NCI-H82 (cell line): ENCODE data around the gene SNX19.

Experiments used
- DNase-seq: peaks from one replicate; lab custom pipeline; 2025; lab: John Stamatoyannopoulos, UW

The SNX19 gene

DNA sequence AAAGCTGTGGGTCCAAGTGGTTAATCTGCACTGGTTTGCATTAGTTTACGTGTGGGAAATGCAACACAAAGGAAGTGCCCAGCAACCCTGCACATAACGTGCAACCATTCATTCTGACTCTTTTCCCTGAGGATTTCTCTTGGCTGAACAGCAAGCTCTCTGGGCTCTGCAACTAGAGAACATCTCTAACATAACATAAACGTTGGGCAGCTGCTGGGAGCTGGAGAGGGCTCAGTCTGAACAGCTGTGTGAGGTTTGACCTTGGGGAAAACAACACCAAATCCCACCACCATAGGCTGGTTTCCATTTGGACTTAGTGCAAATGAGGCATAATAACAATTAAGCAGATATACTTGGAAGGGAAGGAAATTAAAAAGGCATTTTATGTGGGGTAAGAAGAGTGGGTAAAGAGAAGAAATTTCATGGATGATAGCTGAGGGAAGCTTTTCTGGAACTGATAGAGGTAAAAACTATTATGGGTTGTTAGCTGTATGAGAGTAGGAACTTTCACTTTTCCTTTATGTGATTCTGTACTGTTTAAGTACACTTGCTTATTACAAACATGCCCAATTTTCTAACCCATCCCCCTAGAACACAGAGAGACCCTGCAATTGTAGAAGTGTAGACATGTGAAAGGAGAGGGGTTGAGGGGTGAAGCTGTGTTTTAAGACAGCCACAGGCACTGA, 76.2 kb downstream of the SNX19 start:
- no peak for DNase-seq

DNA sequence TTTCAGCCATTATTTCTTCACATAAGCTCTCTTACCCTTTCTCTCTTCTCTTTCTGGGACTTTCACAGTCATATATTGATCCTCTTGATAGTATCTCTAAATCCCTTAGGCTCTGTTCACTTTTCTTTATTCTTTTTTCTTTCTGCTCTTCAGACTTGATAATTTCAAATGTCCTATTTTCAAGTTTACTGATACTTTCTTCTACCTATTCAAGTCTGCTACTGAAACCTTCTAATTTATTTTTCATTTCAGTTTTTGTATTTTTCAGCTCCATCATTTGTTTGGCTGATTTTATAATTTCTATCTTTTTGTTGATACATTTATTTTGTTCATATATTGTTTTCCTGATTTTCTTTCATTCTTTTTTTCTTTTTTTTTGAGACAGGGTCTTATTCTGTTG, 79.1 kb downstream of the SNX19 start:
- no peak for DNase-seq

DNA sequence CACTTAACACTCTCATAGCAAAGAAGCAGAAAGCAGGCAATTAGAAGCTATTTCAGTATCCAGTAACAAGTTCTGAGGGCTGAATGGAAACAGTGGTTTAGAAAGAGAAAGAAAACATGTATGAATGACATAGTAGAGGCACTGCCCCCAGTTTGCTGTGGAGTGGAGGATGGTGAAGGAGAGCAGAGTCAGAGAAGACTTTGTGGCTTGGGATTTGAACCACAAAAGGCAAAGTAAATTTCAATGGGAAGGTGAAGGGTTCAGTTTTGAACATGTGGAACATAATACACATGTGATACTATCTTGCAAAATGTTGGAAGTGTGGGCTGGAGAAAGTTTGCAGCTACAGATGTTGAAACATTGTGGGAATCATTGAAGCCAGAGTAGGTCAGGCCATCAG, 81.4 kb downstream of the SNX19 start:
- no peak for DNase-seq

DNA sequence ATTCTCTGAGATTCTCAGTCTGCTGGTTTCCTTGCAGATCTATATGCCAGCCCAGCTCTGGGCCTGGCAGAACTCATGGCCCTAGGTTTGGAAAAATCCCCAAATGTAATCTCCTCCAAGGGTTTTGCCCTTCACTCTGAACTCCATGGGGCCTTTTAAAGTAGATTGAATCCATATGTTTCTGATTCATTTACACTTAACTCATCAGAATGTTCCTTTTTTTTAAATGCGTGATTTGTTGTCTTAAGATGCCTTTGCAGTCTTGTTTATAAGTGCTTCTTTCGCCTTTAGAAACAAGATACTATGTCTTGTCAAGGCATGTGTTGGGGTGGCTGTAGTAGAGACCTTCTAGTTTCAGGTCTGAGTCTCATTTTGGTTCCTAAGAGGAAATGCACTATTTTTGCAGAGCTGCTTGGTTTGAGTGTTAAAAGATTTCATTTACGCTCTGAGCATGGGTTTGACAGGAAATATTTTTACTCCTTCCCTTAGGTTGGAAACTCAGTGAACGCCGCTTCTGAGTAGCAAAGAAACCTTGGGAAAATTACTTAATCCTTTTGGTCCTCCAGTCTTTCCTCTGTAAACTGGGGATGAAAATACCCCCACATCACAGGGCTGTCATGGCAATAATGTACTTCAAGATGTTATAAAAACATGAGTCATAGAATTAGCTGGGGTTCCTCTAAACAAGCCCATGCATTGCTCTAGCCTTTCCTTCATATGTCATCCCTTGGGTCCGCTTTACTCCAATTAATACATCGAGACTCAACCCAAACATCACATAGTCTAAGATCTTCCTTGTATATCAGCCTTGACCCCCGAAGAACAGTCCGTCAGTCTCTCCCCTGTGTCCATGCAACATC, 83.5 kb downstream of the SNX19 start:
- DNase-seq, result no peak

DNA sequence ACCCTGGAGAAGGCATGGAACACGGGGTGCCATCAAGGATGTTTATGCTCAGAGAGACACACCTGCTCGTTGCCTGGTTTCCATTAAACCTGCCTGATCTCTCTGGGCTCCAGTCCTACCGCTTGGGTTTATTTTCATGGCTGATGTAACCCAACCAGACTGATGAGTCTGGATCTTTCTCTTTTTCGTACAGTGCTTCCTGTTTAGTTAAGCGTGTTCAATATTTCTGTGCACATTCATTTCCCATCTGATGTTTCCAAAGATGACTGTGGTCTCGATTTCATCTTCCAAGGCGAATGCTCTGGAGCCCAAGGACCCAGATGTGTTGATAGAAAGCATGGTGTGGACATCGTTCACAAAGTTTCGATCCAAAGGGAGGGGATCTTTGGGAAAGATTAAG, 84.3 kb downstream of the SNX19 start:
- no peak for DNase-seq

DNA sequence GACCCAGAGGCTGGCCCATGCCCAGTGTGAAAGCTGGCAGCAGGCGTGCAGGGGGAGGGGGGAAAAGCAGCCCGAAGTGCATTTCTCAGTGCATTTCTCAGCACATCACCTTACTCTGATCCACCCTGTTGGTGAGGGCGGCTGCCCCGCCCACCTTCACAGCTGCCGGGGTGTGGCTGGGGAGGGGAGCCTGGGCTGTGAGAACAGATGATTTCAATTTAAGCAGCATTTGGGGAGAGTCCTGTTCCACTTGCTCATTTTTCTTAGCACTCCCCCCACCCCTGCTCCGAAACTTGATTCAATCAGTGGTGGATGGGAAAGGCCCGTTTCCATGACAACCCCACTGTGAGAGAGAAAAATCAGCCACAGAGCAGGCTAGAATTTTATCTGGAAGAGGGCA, 84.8 kb downstream of the SNX19 start:
- DNase-seq, result peak; percentile 44

DNA sequence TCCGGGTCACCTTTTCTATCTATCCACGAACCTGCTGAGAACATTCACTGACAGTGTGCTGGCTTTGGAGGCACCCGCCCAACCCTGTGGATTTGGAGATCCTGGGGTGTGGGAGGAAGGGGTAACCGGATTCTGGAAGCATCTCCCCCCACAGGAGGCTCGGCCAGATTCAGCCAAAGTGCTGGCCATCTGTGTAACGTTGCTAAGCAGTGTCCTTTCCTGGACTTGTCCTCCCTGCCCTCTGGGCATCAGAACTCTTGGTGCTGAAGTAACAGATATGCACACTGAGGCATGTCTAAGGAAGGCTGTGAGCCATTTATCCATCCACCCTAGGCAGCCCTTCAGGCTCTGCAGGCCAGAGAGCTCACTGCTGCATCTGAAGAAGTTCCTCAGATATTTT, 85.7 kb downstream of the SNX19 start:
- no peak for DNase-seq

DNA sequence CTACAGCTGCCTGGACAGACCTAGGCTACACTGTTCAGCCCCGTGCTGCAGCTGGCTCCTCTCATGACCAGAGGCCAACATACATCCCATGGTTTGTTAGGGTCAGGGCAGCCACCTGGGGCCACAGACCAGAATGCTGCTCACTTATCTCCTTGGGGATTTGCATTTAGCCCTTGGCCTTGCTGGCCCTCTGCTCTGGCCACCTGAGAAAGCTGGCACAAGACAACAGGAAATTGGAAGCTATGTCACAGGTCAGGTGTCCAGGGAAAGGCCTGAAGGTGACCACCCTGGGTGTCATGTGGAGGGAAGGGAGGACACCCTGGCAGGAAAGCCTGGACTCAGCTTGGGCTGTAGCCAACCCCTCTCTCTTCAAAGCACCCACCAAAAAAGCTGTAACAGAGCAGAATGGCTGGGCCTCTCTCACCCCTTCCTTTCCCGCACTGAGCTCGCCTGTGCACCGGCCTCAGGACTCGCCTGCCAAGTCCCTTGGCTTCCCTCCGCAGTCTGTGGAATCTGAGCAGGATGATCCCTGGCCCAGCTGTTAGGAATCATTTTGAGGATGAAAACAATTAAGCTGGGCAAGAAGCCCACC, 86.3 kb downstream of the SNX19 start:
- DNase-seq, result peak; percentile 45

DNA sequence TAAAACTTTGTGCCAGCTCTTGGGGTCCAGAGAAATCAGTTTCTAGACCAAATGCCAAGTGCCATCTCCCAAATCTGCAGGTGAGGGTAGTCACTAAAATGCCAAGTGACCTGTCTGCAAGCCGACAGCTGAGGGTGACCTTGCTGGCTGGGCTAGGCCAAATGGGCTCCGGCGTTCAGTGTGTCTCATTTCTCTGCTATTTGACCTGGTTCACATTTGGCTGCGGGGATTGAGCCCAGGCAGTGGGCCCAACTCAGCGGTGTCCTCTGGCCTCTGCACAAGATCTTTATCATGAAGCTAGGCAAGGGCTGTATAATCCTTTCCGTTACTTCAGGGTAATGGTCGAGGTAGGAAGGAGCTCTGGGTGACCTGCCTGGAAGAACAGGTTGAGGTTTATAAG, 87.5 kb downstream of the SNX19 start:
- DNase-seq, result no peak

DNA sequence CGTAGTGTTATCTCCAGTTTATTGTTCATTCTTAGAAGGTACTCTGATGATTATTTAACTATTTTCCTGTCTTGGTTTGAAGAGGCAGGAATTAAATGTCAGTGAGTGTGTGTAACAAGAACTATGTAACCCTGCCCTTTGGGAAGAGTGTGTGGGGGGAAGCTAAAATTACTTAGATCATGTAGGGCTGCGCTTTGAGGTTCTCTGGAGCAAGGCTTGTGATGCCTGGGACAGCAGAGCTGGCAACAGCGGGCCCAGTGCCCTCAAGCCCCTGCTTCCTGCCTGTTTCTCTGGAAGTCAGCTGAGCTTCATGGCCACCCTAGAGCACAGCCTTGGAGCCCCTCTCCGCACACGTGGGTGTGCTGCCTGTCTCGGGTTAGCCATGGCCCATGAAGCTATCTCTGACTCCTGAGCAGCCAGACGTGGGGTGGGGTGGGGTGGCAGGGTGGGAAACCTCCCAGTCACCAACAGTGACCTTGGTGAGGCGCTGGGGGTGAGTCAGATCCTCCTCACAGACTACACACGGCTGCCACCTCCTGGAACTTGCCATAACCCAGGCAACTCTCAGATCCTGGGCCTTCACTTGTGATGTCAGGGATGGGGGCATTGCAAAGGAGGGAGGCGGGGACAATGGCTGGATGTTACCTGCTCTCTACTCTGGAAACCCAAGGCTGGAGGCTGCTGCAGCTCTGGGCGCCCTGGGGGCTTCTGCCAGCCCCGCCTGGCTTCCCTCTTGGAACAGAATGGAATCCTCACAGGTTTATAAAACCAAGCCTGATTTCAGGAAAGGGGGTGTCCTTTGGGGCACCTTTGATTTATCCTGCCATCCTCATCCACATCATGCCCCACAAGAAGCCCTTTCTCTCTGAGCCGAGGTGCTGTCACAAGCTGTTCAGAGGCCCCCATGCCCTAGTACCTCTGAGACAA, 88.6 kb downstream of the SNX19 start:
- peak; percentile 73 for DNase-seq

DNA sequence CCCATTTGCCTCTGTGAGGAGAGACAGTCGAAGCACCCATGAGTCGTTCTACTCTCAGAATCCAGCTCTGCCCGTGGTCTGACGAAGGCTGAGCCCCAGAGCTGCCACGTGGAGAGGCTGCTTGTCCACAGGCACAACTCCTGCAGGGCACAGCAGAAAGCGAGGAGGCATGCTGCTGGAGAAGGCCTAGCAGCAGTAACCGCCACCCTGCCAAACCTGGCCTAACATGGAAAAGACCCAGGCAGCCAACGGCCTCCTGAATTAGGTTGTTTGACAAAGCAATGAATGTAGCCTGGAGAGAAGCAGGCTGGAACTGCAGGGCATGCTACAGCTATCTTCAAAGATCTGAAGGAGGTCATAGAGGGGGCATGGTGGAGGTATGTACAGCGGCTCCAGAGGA, 89.7 kb downstream of the SNX19 start:
- no peak for DNase-seq

DNA sequence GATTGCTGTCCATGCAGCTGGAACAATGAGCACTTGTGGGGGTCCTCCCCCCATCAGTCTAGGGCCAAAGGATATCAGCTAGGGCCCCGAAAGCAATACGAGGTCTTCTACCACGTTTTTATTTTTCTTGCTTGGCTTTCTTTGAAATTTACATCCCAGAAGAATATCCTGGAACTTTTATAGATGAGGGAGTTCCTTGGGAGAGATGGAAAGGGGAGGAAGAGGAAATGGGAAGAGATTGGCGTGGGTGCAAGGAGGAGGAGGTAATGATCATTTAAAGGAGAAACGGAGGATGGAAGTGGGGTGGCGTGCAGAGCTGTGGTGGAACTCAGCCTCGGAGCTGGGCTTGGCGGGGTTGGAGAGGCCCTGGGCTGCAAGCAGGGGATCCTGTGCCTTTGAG, 90.3 kb downstream of the SNX19 start:
- no peak for DNase-seq

DNA sequence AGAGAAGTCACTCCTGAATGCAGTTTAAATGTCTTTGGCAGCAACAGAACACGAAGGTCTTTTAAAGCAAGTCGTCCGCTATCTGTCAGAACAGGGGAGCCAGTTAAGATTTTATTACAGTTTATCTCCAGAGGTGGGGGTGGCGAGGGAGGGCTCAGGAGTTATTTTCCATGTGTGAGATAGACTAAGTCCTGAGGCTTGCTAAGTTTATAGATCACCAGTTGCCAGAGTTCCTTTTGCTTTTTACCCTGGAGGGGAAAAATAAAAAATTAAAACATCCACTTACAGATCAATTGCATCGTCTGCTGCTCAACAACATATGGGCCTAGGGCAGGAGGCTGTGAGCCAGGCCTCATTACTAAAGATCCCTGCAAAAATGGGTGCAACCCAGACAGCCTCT, 90.7 kb downstream of the SNX19 start:
- DNase-seq, result no peak
